Astrocyte (in vitro differentiated cells and primary cell): ENCODE measurements around the gene PLCB4. TPM values are rescaled to one million over a fixed set of nuclear protein-coding genes. Genes with fewer than 3 reads are reported as not detected.

Experiments
- DNase-seq: peaks from one replicate; pipeline ENCODE4 v3.0.0-alpha.2; 2010; ENCODE audit warnings: low read depth
- FAIRE-seq: peaks from 2 replicates; lab custom pipeline; 2011; peaks lifted over from hg19 to GRCh38; lab: Jason Lieb, UNC
- H2AFZ ChIP-seq: 2 replicates; pipeline ENCODE4 v1.6.0; 2012; ENCODE audit warnings: low read depth, low read length, inconsistent platforms
- H3K27ac ChIP-seq: 2 replicates; pipeline ENCODE4 v1.5.1; 2011; ENCODE audit warnings: low read depth, low read length, inconsistent platforms
- H3K27me3 ChIP-seq: 2 replicates; pipeline ENCODE4 v1.6.0; 2011; ENCODE audit warnings: low read length, inconsistent platforms; ENCODE audit not compliant: insufficient read depth
- H3K36me3 ChIP-seq: 2 replicates; pipeline ENCODE4 v1.5.1; 2011; ENCODE audit warnings: low read length, inconsistent platforms; ENCODE audit not compliant: insufficient read depth
- H3K4me1 ChIP-seq: 2 replicates; pipeline ENCODE4 v1.5.1; 2011; ENCODE audit warnings: low read length, inconsistent platforms; ENCODE audit not compliant: insufficient read depth
- H3K4me2 ChIP-seq: 2 replicates; pipeline ENCODE4 v1.6.0; 2012; ENCODE audit warnings: low read length, inconsistent platforms
- H3K4me3 ChIP-seq: 2 replicates; pipeline ENCODE4 v1.5.1; 2011; ENCODE audit warnings: low read depth, mild to moderate bottlenecking, low read length, inconsistent platforms; ENCODE audit not compliant: insufficient read depth
- H3K79me2 ChIP-seq: 2 replicates; pipeline ENCODE4 v1.6.0; 2012; ENCODE audit warnings: mild to moderate bottlenecking, low read length, inconsistent platforms; ENCODE audit not compliant: insufficient read depth
- H3K9ac ChIP-seq: 2 replicates; pipeline ENCODE4 v1.6.0; 2012; ENCODE audit warnings: mild to moderate bottlenecking, low read length, inconsistent platforms
- H3K9me3 ChIP-seq: 2 replicates; pipeline ENCODE4 v1.5.1; 2012; ENCODE audit warnings: low read depth, mild to moderate bottlenecking, low read length, inconsistent platforms; ENCODE audit not compliant: insufficient read depth
- H4K20me1 ChIP-seq: 2 replicates; pipeline ENCODE4 v1.6.0; 2012; ENCODE audit warnings: low read length, inconsistent platforms; ENCODE audit not compliant: insufficient read depth
- H3K27ac Mint-ChIP-seq: one replicate; pipeline ENCODE4 v1.8.0; 2021; ENCODE audit warnings: mild to moderate bottlenecking, mixed read lengths; ENCODE audit not compliant: unreplicated experiment
- H3K27me3 Mint-ChIP-seq: one replicate; pipeline ENCODE4 v1.8.0; 2021; ENCODE audit warnings: low read depth, mixed read lengths; ENCODE audit not compliant: unreplicated experiment
- H3K36me3 Mint-ChIP-seq: one replicate; pipeline ENCODE4 v1.8.0; 2021; ENCODE audit warnings: low read depth, mixed read lengths; ENCODE audit not compliant: unreplicated experiment
- H3K4me1 Mint-ChIP-seq: one replicate; pipeline ENCODE4 v1.8.0; 2021; ENCODE audit warnings: low read depth, mixed read lengths; ENCODE audit not compliant: unreplicated experiment
- H3K4me3 Mint-ChIP-seq: one replicate; pipeline ENCODE4 v1.8.0; 2021; ENCODE audit warnings: mild to moderate bottlenecking, moderate library complexity, mixed read lengths; ENCODE audit not compliant: unreplicated experiment
- H3K9me3 Mint-ChIP-seq: one replicate; pipeline ENCODE4 v1.8.0; 2021; ENCODE audit warnings: mild to moderate bottlenecking, mixed read lengths; ENCODE audit not compliant: unreplicated experiment
- CTCF ChIP-seq: IDR thresholded peaks from 2 replicates; pipeline ENCODE4 v1.5.1; 2011; ENCODE audit warnings: low read depth, mild to moderate bottlenecking, inconsistent platforms, low read length, moderate library complexity; ENCODE audit not compliant: insufficient read depth
- EZH2 ChIP-seq: IDR thresholded peaks from 2 replicates; pipeline ENCODE4 v1.6.1; 2012; ENCODE audit warnings: mild to moderate bottlenecking, low read length, inconsistent platforms; ENCODE audit not compliant: insufficient read depth
- total RNA-seq: library from RNA; stranded (reverse); gene quantifications from 2 replicates; pipeline ENCODE4 v1.2.1, GENCODE V29; 2021

PLCB4 gene
- total RNA-seq, 1 donor from 2014 or later, result 58.2 TPM

- H3K27ac Mint-ChIP-seq, result no peak overlapping the region
- Histone ChIP-seq H2AFZ (no peak overlapping the region), H3K36me3 (no peaks in the 10 kb centered on the region), H3K4me2 (peak overlapping the region; percentile 93), H3K27ac (no peak overlapping the region), H3K9me3 (no peaks in the 10 kb centered on the region), H3K27me3 (no peaks in the 10 kb centered on the region), H3K79me2 (peaks cover 13% of the 10 kb centered on the region), H3K4me1 (peaks cover 10% of the 10 kb centered on the region), H3K9ac (no peak overlapping the region), H4K20me1 (no peaks in the 10 kb centered on the region), H3K4me3 (no peak overlapping the region)
- H3K4me1 Mint-ChIP-seq, result peaks cover 30% of the 10 kb centered on the region
- no peaks in the 10 kb centered on the region for H3K27me3 Mint-ChIP-seq
- FAIRE-seq, result peak; percentile 87
- no peak for TF ChIP-seq CTCF
- no peak for DNase-seq
- H3K36me3 Mint-ChIP-seq, result peaks cover 2% of the 10 kb centered on the region
- no peaks in the 10 kb centered on the region for H3K9me3 Mint-ChIP-seq
- peak overlapping the region; percentile 97 for H3K4me3 Mint-ChIP-seq
Measured at GRCh38 chr20:9070304-9070703, 1.4 kb downstream of the PLCB4 start.

- Histone ChIP-seq H3K9ac (no peak overlapping the region), H3K27ac (no peak overlapping the region), H3K9me3 (no peaks in the 10 kb centered on the region), H4K20me1 (no peaks in the 10 kb centered on the region), H3K4me3 (no peak overlapping the region), H3K4me2 (no peak overlapping the region), H2AFZ (no peak overlapping the region), H3K79me2 (peaks cover 13% of the 10 kb centered on the region), H3K4me1 (peaks cover 10% of the 10 kb centered on the region), H3K36me3 (no peaks in the 10 kb centered on the region), H3K27me3 (no peaks in the 10 kb centered on the region)
- H3K4me3 Mint-ChIP-seq, result peak overlapping the region; percentile 42
- no peak for TF ChIP-seq CTCF
- TF ChIP-seq EZH2, result no peak
- DNase-seq (no peak), FAIRE-seq (no peak)
- H3K27ac Mint-ChIP-seq, result peak overlapping the region; percentile 84
- no peaks in the 10 kb centered on the region for H3K9me3 Mint-ChIP-seq
- H3K36me3 Mint-ChIP-seq, result peaks cover 2% of the 10 kb centered on the region
- peaks cover 28% of the 10 kb centered on the region for H3K4me1 Mint-ChIP-seq
- no peaks in the 10 kb centered on the region for H3K27me3 Mint-ChIP-seq
Measured at GRCh38 chr20:9071976-9072726, 3.3 kb downstream of the PLCB4 start.

- no peak for FAIRE-seq
- peaks cover 6% of the 10 kb centered on the region for H3K4me1 ChIP-seq
- no peak overlapping the region for H2AFZ ChIP-seq
- H3K36me3 Mint-ChIP-seq, result peaks cover 2% of the 10 kb centered on the region
- peak overlapping the region; percentile 14 for H3K27ac Mint-ChIP-seq
- H3K9me3 Mint-ChIP-seq, result no peaks in the 10 kb centered on the region
- H3K4me3 ChIP-seq, result no peak overlapping the region
- H3K36me3 ChIP-seq, result no peaks in the 10 kb centered on the region
- H3K4me2 ChIP-seq, result no peak overlapping the region
- no peaks in the 10 kb centered on the region for H3K27me3 Mint-ChIP-seq
- no peak for DNase-seq
- H3K27ac ChIP-seq, result no peak overlapping the region
- peaks cover 13% of the 10 kb centered on the region for H3K79me2 ChIP-seq
- peaks cover 25% of the 10 kb centered on the region for H3K4me1 Mint-ChIP-seq
- no peaks in the 10 kb centered on the region for H4K20me1 ChIP-seq
- H3K4me3 Mint-ChIP-seq, result peak overlapping the region; percentile 42
- H3K9ac ChIP-seq, result no peak overlapping the region
- TF ChIP-seq CTCF, result no peak
- no peak for TF ChIP-seq EZH2
- no peaks in the 10 kb centered on the region for H3K27me3 ChIP-seq
- no peaks in the 10 kb centered on the region for H3K9me3 ChIP-seq
Measured at GRCh38 chr20:9072861-9073500, 4.1 kb downstream of the PLCB4 start.
